Measurements from ENCODE around the gene PPID. TPM values are rescaled to one million over a fixed set of nuclear protein-coding genes. Genes with fewer than 3 reads are reported as not detected.

Gene PPID
- total and polyA plus RNA-seq, 12 donors = 23.8 to 37.1 (median 33.1) TPM

- intact Hi-C loops (cut with DNase I) = loop anchor here (2.0 to 10.0 kb wide), 9 partner anchors 39 to 727 kb away; partner anchors contain the start of gene FNIP2 (in 1 of the 10)
- 69 to 77% methylated on average over 1 of the region's 1 CpG for WGBS, 2 donors
- Histone ChIP-seq H3K27me3 (no peaks in the 10 kb centered on the region), H3K9me3 (no peaks in the 10 kb centered on the region), H3K27ac (no peak overlapping the region), H3K36me3 (no peaks in the 10 kb centered on the region), H3K4me1 (peaks cover 0 to 11% (median 5%) of the 10 kb centered on the region in 9 donors), H3K4me3 (no peak overlapping the region)
- TF ChIP-seq, protein P1, sequence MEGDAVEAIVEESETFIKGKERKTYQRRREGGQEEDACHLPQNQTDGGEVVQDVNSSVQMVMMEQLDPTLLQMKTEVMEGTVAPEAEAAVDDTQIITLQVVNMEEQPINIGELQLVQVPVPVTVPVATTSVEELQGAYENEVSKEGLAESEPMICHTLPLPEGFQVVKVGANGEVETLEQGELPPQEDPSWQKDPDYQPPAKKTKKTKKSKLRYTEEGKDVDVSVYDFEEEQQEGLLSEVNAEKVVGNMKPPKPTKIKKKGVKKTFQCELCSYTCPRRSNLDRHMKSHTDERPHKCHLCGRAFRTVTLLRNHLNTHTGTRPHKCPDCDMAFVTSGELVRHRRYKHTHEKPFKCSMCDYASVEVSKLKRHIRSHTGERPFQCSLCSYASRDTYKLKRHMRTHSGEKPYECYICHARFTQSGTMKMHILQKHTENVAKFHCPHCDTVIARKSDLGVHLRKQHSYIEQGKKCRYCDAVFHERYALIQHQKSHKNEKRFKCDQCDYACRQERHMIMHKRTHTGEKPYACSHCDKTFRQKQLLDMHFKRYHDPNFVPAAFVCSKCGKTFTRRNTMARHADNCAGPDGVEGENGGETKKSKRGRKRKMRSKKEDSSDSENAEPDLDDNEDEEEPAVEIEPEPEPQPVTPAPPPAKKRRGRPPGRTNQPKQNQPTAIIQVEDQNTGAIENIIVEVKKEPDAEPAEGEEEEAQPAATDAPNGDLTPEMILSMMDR (IDR thresholded peaks at IDR 0.05) = no peak
- ATAC-seq (no peak), DNase-seq (no peak)
These were observed 5.0 kb upstream of the PPID start for GRCh38 chr4:158728236-158728635.

DNA sequence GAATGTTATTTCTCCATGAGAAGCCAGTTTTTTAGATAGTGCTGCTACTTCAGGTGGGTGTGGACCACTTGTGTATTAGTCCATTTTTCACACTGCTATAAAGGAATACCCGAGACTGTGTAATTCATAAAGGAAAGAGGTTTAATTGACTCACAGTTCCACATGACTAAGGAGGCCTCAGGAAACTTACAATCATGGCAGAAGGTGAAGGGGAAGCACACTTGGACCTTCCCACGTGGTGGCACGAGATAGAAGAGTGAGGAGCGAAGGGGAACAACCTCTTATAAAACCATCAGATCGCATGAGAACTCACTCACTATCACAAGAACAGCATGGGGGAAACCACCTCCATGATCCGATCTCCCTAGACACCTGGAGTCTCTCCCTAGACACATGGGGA lies 3.4 kb upstream of the PPID start:
- Histone ChIP-seq H3K4me1 (peaks cover 0 to 21% (median 14%) of the 10 kb centered on the region in 9 donors), H3K4me3 (no peak overlapping the region), H3K9me3 (no peaks in the 10 kb centered on the region), H3K27ac (no peak overlapping the region), H3K27me3 (no peaks in the 10 kb centered on the region), H3K36me3 (no peaks in the 10 kb centered on the region)
- TF ChIP-seq, protein P1 (IDR thresholded peaks at IDR 0.05) = no peak
- no peak for DNase-seq
- no peak for ATAC-seq
- intact Hi-C loops (cut with DNase I) = loop anchor here (5.0 to 10.0 kb wide), 8 partner anchors 41 to 728 kb away; partner anchors contain the start of gene FNIP2 (in 1 of the 10)
- WGBS, 2 donors = 82 to 86% methylated on average over 6 of the region's 6 CpGs

- ATAC-seq (no peak), DNase-seq (no peak)
- 65 to 79% methylated on average over 4 of the region's 4 CpGs for WGBS, 2 donors
- no peak overlapping the region for H3K4me3 ChIP-seq
- H3K27me3 ChIP-seq = no peaks in the 10 kb centered on the region
- H3K27ac ChIP-seq = no peak overlapping the region
- no peaks in the 10 kb centered on the region for H3K9me3 ChIP-seq
- TF ChIP-seq, protein P1 (IDR thresholded peaks at IDR 0.05) = no peak
- peaks cover 0 to 28% (median 11%) of the 10 kb centered on the region in 9 donors for H3K4me1 ChIP-seq
- intact Hi-C loops (cut with DNase I) = loop anchor here (5.0 to 10.0 kb wide), 9 partner anchors 43 to 730 kb away; partner anchors contain the start of gene FNIP2 (in 1 of the 10)
- peaks cover 0 to 17% (median 7%) of the 10 kb centered on the region in 9 donors for H3K36me3 ChIP-seq
These were observed 1.4 kb upstream of the PPID start for GRCh38 chr4:158724637-158725036.

GRCh38 chr4:158722291-158722916 lies 792 bp downstream of the PPID start:
- Histone ChIP-seq H3K9me3 (no peaks in the 10 kb centered on the region), H3K4me1 (peaks cover 0 to 29% (median 10%) of the 10 kb centered on the region in 9 donors), H3K4me3 (peak overlapping the region; percentile 62 to 97 (median 78)), H3K36me3 (peaks cover 0 to 40% (median 29%) of the 10 kb centered on the region in 9 donors), H3K27me3 (no peaks in the 10 kb centered on the region), H3K27ac (peak overlapping the region; percentile 82 to 97 (median 92))
- intact Hi-C loops (cut with DNase I) = loop anchor here in 9 of 10 donors (5.0 to 10.0 kb wide), 5 partner anchors 452 to 732 kb away; no protein-coding TSS in a partner anchor
- 12% methylated on average over 16 of the region's 16 CpGs for whole genome bisulfite sequencing, 2 donors
- ATAC-seq (peak in 5 of 8 donors; percentile 41 to 59 (median 53)), DNase-seq (no peak)
- TF ChIP-seq, protein P1 (IDR thresholded peaks at IDR 0.05) = no peak
